KOPT-K1 (cell line): ENCODE measurements around the gene COPG2.
"Not testable (repeated sequence)": the region's sequence is repeated elsewhere in the genome, so short reads cannot be mapped to it uniquely, and the experiment has no call there.

Source experiments
- H3K27ac ChIP-seq: fragments of 200-600 bp; sonication (generic); 2 replicates; pipeline ENCODE4 v1.5.1; 2016; ENCODE audit warnings: antibody characterized with exemption, mild to moderate bottlenecking, low read depth, low read length; ENCODE audit not compliant: poor library complexity, severe bottlenecking
- H3K36me3 ChIP-seq: fragments of 200-600 bp; sonication (generic); 2 replicates; pipeline ENCODE4 v1.5.1; 2017; ENCODE audit warnings: antibody characterized with exemption, mild to moderate bottlenecking, low read length, moderate library complexity; ENCODE audit not compliant: insufficient read depth
- H3K9me3 ChIP-seq: fragments of 200-600 bp; sonication (generic); 2 replicates; pipeline ENCODE4 v1.5.1; 2017; ENCODE audit warnings: antibody characterized with exemption, low read length, mild to moderate bottlenecking; ENCODE audit not compliant: insufficient read depth, poor library complexity, severe bottlenecking

COPG2 gene, protein sequence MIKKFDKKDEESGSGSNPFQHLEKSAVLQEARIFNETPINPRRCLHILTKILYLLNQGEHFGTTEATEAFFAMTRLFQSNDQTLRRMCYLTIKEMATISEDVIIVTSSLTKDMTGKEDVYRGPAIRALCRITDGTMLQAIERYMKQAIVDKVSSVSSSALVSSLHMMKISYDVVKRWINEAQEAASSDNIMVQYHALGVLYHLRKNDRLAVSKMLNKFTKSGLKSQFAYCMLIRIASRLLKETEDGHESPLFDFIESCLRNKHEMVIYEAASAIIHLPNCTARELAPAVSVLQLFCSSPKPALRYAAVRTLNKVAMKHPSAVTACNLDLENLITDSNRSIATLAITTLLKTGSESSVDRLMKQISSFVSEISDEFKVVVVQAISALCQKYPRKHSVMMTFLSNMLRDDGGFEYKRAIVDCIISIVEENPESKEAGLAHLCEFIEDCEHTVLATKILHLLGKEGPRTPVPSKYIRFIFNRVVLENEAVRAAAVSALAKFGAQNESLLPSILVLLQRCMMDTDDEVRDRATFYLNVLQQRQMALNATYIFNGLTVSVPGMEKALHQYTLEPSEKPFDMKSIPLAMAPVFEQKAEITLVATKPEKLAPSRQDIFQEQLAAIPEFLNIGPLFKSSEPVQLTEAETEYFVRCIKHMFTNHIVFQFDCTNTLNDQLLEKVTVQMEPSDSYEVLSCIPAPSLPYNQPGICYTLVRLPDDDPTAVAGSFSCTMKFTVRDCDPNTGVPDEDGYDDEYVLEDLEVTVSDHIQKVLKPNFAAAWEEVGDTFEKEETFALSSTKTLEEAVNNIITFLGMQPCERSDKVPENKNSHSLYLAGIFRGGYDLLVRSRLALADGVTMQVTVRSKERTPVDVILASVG

DNA sequence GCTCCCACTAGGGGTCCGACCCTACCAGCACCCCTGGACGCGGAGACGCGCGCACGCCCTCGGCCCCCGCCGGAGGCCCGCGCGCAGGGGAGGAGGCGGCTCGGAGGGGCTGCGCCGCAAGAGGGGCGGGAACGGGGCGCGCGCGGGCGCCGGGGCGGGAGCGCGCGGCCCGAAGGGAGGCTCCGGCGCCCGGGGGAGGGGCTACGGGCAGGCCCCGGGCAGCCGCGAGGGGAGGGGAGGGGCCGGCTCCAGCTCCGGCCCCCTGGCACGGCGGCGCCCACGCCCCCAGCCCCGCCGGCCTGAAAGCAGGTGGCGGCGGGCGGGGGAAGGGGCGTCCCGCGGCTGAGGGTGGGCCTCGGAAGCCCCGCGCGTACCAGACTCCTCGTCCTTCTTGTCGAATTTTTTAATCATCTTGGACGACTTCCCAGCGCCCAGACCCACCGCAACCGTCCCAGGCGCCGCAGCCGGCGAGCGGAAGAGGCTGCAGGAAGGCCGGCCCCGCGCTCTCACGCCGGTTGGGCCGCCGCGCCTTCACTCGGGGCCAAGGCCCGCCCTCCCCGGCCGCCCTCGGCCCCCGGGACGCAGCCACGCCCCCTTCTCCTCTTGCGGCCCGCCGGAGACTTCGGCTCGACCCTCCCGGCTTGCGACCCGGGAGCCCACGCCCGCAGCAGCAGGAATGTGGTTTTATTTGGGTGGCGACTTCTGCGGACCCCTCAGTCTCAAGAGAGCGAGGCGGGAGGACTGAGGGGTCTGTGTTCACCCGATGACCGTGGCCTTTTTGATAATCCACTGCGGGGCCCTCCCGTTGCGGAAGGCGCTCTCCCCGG is at the start of gene COPG2:
Gene COPG2 (minus strand): TSS at position 491 of the 827 bp plus-strand sequence. CDS start 80 bp downstream, at position 411.
- Histone ChIP-seq H3K36me3 (peaks cover 7% of the 10 kb centered on the region), H3K9me3 (no peaks in the 10 kb centered on the region), H3K27ac (peak within 1 kb of the TSS; percentile 84)

DNA sequence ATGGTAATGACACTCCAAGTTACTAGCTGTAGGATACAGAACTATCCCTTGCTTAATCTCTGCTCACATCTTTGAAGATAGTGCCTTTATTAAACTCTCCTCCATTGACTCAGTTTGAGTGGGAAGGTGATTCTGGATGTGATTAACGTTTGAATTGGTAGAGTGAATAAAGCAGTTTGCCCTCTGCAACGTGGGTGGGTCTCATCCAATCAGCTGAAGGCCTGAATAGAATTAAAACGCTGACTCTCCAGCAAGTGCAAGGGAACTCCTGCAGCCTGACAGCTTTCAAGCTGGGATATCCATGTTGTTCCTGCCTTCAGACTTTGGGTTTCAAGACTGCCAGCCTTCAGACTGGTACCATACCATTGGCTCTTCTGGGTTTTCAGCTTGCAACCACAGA is 43.9 kb upstream of the COPG2 start:
- no peaks in the 10 kb centered on the region for H3K36me3 ChIP-seq
- H3K9me3 ChIP-seq = no peaks in the 10 kb centered on the region
- no peak overlapping the region for H3K27ac ChIP-seq

DNA sequence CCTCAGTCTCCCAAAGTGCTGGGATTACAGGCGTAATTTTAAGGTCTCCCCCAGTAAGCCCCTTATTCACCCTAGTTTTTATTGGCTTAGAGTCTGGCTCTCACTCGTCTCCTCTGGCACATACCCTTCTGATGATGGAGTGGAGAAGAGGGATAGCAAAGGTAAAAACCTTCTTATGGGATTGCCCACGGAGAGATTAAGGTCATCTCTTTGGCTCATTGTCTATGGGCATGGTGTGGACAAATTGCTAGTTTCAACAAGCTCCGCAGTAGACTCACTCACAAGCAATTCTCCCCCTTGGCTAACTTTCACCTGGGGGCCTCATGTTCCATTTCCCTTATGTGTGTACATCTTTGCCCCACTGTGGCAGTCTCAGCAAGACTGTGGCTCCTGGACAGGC is 40.2 kb upstream of the COPG2 start:
- Histone ChIP-seq H3K36me3 (no peaks in the 10 kb centered on the region), H3K9me3 (peaks cover 14% of the 10 kb centered on the region), H3K27ac (no peak overlapping the region)

DNA sequence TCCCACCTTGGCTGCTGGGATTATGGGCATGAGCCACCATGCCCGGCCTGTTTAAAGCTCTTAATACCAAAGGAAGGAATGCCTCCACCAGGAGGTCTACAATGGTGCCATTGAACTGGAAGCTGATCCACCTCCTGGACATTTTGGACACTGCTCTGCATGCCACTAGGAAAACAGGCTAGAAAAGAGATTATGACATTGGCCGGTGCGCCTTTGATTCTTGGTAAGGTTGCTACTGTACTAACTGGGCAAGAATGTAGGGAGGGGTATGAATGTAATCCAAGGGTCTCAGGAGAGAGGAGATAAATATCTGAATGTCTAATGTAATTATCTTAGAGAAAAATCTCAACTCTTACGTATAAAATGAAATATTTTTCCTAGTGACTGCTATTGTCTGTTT is 39.5 kb upstream of the COPG2 start:
- peaks cover 14% of the 10 kb centered on the region for H3K9me3 ChIP-seq
- no peaks in the 10 kb centered on the region for H3K36me3 ChIP-seq
- no peak overlapping the region for H3K27ac ChIP-seq

DNA sequence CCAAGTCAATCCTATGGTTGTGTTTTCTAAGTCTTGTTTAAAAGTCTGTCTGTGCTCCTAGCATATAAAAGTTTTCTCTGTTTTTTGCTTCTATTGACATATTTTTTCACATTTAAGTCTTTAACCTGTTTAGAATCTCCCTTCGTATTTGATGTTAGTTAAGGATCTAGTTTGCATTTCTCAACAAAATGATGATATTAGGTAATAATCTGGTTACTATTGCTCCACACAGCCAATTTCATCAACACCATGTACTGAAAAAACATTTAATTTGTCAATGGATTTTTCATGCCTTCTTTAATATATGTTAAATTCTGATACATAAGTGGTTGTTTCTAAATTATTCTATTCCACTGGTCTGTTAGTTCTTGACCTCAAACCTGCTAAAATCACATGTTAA is 35.3 kb upstream of the COPG2 start:
- Histone ChIP-seq H3K36me3 (no peaks in the 10 kb centered on the region), H3K27ac (no peak overlapping the region), H3K9me3 (peaks cover 14% of the 10 kb centered on the region)

DNA sequence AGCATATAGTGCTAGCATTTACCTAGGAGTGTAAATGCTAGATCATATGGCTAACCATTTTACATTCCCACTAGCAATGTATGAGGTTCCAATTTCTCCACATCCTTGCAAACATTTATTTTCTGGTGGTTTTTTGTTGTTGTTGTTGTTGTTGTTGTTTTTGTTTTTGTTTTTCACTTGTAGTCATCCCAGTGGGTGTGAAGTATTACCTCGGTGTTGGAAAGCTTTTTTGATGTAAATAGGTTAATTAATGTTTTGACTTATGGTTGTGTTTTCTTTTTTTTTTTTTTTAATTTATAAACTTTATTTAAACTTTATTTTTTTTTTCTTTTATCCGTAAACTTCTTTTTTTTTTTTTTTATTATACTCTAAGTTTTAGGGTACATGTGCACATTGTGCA is 33.1 kb upstream of the COPG2 start:
- Histone ChIP-seq H3K27ac (no peak overlapping the region), H3K36me3 (no peaks in the 10 kb centered on the region)

DNA sequence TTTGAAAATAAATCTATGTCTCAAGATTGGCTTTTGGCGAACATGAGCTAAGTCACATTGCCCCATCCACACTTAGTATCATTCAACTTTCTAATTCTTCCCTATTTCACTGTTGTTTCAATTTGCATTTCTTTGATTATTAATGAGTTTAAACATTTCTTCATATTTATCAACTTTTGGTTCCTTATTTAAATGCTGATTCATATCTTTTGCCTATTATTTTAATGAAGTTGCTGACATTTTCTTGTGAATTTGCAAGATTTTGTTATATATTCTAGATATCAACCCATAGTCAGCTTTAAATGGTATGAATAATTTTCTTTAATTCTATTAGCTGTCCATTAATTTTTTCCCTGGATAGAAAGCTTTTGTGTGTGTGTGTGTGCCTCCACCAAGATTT is 32.2 kb upstream of the COPG2 start:
- H3K9me3 ChIP-seq = peaks cover 1% of the 10 kb centered on the region

More for the DNA sequence above, 33.1 kb upstream of the COPG2 start:
- H3K9me3 ChIP-seq = peaks cover 10% of the 10 kb centered on the region

DNA sequence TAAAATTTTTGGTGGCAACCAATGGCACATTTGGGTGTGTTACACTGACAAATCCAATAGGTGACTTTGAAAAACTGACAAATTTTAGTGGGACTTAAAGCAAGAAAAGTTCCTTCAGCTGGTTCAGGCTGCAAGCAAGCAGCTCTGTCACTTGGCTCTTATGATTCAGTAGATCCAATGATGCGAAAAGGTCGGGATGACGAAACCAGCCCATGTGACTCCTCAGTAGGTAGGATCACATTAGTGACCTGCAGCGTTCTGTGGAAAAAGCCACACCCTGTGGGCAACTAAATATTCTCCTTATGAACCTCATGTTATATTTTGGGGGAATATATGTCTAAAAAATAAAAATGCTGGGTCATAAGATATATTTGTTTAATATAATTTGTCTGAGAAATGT is 31.1 kb upstream of the COPG2 start:
- H3K27ac ChIP-seq = no peak overlapping the region
- no peaks in the 10 kb centered on the region for H3K9me3 ChIP-seq
- no peaks in the 10 kb centered on the region for H3K36me3 ChIP-seq

More for the DNA sequence above, 32.2 kb upstream of the COPG2 start:
- Histone ChIP-seq H3K36me3 (no peaks in the 10 kb centered on the region), H3K27ac (no peak overlapping the region)

DNA sequence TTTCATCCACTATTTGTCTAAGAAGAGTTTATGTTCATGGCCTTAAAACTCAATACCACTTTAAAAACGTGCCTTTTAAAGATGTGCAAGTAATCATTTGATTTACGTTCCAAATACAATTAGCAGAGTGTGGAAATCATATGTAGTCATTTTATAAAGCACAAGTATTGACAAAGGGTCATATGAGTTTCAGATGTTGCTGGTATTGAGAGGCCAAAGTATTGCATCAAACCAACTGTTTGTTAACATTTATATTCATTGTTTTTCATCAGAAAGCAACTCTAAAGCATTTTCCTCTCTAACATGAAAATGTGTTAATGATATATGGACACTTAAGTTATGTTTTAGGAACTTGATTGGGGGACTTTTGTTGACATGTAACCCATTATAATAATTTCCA is 29.3 kb upstream of the COPG2 start:
- Histone ChIP-seq H3K9me3 (no peaks in the 10 kb centered on the region), H3K27ac (no peak overlapping the region), H3K36me3 (no peaks in the 10 kb centered on the region)

DNA sequence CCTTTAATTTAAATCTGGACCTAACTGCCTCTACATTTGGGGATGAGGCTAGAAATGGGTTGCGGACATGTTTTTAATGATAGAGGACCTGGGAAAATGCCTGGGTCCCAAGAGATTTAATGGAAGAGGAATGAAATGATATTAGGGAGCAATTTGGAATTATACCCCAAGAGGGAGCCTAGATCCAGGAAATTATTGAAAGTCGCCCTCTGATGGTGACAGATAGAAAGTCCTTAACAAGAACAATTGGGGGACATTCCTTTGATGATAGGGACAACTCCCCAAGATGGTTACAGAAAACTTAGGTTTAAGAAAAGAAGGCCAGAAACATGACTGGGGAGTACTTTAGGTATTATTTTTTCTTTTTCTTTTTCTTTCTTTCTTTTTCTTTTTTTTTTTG is 27.3 kb upstream of the COPG2 start:
- no peaks in the 10 kb centered on the region for H3K9me3 ChIP-seq
- H3K27ac ChIP-seq = no peak overlapping the region

DNA sequence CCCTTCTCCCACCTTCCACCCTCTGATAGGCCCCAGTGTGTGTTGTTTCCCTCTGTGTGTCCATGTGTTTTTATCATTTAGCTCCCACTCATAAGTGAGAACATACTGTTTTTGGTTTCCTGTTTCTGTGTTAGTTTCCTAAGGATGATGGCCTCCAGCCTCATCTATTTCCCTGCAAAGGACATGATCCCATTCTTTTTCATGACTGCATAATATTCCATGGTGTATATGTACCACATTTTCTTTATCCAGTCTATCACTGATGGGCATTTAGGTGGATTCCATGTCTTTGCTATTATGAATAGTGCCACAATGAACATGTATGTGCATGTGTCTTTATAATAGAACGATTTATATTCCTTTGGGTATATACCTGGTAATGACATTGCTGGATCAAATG is 23.8 kb upstream of the COPG2 start:
- H3K9me3 ChIP-seq, H3K27ac ChIP-seq, H3K36me3 ChIP-seq: not testable (repeated sequence)

More for the DNA sequence above, 27.3 kb upstream of the COPG2 start:
- H3K36me3 ChIP-seq = no peaks in the 10 kb centered on the region

DNA sequence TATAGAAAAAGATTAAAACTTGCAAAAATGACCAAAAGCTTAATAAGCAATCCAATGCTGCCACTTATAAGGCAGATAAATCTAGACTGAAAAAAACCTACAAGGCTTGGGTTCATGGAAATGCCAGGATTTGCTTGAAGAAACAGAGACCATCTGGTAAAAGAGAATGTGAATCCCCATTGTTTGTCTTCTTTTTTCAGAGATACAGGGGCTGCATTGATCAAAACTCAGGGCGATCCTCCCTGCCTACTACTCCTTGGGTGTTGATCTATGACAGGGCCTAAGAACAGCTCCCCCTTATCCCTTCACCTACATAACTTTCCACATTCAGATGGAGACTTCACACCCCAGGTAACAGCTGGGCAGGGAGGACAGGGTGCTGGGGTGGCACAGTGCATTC is 21.1 kb upstream of the COPG2 start:
- Histone ChIP-seq H3K27ac (no peak overlapping the region), H3K36me3 (no peaks in the 10 kb centered on the region), H3K9me3 (peaks cover 5% of the 10 kb centered on the region)

DNA sequence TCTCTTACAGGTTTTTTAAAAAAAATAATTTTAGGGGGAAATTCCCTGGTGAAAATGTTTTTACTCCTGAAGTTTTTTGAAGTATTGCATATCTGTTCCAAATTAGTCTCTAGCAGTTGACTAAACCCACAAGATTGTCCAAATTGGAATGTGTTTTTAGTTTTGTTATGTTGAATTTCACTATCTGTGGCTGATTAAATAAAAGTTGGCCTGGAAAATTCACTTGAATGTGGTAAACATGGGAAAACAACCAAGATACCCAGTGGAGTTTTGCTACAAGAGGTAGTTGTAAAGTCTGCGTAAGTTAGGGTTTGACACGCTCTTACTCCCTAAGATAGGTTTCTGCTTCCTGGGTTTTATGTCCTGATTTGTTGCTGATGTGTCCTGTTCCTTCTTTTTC is 14.5 kb upstream of the COPG2 start:
- Histone ChIP-seq H3K27ac (no peak overlapping the region), H3K36me3 (no peaks in the 10 kb centered on the region)

DNA sequence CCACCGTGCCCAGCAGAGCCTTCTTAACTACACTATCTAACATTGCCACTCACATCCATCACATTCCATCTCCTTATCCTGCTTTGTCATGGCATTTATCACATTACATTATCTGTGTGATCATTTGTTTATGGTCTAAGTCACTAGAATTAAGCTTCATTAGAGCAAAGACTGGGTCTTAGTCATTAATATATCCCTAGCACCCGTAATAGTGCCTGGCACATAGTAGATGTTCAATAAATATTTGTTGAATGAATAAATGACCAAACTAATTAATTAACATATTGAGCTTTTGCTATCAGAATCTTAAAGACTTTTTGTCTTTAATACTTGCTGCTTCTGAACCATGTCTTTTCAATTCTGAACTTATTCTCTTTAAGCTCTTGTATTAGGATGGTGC is 5.9 kb upstream of the COPG2 start:
- H3K27ac ChIP-seq = no peak overlapping the region
- H3K36me3 ChIP-seq = no peaks in the 10 kb centered on the region
- H3K9me3 ChIP-seq = no peaks in the 10 kb centered on the region

More for the DNA sequence above, 14.5 kb upstream of the COPG2 start:
- H3K9me3 ChIP-seq = no peaks in the 10 kb centered on the region

DNA sequence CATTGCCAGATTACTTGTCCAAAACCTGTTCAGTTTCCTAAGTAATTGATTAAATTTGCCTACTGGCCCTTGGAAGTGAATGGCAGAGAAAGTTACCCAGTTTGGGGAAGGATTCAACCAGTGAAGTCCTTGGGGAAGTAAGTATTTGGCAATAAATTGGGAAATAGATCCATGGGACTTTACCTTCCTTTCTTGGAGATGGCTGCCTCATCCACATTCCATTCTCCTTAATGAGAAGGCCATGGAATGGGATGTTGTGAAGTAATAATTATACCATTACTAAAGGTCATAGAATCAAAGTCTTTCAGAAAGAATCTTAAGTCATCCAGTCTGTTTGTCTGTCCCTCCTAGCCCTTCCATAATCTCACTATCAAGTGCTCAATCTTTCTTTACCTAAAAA is 4.5 kb upstream of the COPG2 start:
- no peaks in the 10 kb centered on the region for H3K36me3 ChIP-seq
- H3K27ac ChIP-seq = no peak overlapping the region
- H3K9me3 ChIP-seq = no peaks in the 10 kb centered on the region
